NCI-H2029 treated with DMSO at 0.1 percent for 48 hours (cell line): ENCODE data around the gene LONRF2.

Experiments used
- DNase-seq: peaks from one replicate; lab custom pipeline; 2025; lab: John Stamatoyannopoulos, UW

The LONRF2 gene

DNA sequence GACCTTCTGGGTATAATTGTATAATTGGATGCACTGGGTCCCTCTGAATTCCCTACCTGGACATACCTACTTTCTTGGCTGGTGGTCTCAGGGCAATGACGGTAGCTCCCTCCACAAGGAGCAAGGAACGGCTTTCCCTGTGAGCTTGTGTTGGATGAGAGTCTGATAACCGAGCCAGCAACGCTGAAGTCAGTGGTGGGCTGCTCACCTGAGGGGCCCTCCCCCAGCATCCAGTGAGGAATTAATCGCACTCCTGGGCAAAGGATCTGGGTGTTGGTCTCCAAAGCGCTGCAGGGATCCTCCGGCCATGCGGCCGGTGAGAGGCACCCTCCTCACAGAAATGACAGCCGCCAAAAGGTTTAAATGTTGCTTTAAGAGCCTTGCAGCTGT, 47.1 kb downstream of the LONRF2 start:
- no peak for DNase-seq

DNA sequence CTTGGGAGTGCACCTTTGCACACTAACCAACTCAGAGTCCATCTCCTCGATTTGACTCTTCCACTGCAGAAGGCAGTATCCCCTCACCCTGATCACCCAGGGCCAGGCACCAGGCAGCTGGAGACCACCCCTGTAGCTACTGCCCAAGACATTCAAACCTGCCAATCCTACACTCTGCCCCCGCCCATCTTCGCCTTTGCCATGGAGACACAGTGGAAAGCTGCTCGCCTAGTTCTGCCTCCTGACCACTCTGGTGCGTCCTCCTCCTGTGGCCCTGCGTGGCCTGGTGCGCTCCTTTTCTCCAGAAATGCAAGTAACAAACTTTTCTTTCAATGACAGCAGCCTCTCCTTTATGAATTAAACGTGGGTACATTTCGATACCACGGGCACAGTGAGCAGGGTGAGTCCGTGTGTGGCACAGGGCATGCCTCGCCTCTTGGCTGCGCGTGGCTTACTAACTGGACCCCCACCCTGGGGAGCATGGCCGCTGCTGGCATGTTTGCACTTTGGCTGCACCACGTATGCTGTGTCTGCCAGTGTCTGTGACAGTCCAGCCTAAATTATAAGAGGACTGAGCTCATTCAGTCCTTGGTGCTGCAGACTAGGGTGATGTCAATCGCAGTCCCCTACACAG, 47.6 kb downstream of the LONRF2 start:
- DNase-seq: no peak

DNA sequence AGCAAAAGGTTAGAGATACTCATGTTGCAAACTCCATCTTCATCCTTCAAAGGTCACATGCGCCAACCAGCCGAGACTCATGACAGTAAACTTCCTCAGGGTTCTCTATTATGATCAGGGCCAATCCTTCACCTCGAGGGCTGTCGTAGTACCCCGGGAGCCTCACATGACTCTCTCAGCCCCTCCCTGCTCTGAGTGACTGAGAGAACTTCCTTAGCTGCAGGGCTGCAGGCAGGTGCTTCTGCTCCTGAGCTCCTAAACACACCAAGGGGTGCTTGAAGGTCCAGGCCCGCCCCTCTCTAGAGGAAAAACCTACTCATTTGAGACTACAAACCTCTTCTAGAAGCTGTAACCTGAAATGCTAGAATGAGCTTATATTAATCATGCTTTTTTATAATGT, 48.2 kb downstream of the LONRF2 start:
- no peak for DNase-seq

DNA sequence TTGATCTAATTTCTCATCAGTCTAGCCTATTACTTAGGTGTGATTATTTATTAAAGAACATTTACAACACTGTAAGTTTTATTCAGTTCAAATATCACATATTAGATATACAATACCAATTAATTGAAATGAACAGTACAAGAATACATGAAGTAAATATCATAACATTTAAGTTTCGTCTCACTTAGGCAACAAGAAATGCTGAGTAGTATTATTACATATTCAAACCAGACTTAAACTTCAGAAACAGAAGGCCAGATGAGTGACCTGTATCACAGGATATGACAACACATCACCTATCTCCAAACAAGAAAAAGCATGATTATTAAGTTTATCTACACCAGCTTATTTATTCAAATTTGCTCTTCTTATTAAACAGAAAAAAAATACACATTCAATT, 48.9 kb downstream of the LONRF2 start:
- no peak for DNase-seq

DNA sequence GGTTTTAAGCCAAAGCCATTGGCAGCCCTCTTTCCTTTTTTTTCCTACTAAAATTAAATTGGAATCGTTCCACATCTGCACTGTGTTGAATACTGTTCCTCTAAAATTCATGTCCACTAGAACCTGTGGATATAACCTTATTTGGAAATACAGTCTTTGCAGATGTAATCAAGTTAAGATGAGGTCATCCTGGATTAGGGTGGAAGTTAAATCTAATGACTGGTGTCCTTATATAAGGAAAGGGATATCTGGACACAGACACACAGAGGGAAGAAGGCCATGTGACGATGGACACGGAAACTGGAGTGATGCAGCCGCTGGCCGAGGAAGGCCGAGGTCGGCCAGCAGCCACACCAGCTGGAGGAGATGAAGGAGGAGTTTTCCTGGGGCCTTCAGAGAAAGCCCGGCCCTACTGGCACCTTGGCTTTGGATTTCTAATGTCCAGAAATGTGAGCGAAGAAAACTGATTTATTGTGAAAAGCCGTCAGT, 49.4 kb downstream of the LONRF2 start:
- DNase-seq: no peak

DNA sequence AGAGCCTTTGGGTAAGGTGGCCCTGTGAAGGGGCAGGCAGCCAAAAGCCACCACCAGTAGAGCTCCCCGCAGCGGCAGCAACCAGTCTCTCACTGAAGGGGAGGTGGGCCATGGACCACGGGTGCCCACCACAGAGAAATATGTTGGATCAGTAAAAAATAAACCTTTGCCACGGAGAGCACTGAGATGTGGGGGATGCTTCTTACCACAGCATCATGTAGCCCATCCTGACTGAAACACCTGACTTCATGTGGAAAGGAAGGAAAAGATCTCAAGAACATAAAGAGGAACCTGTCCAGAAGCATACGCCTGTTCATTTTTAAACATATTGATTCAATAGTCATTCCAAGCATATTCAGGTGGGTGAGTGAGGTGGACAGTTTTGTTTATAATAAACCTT, 51.1 kb downstream of the LONRF2 start:
- DNase-seq: no peak

DNA sequence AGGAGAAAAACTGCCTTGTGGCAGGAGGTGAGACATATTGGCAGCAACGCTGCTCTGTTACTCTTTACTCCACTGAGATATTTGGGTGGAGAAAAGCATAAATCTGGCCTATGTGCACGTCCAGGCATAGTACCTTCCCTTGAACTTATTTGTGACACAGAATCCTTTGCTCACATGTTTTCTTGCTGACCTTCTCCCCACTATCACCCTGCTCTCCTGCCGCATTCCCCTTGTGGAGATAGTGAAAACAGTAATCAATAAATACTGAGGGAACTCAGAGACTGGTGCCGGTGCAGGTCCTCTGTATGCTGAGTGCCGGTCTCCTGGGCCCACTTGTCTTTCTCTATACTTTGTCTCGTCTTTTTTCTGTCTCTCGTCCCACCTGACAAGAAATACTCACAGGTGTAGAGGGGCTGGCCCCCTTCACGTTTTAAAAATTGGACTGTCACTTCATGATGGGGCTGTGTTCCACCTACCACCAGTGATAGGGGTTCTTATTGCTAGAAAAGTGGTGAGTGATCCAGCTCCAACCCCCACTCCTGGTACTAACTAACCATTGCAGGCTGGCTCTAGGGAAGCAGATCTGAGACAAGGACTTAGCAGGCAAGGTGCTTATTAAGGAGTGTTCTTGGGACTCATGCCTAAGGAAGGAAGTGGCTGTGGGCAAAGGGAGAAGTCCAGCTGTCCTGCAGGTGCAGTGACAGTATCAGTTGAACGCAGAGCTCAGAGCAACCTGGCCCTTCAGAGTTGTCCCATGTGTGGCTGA, 51.7 kb downstream of the LONRF2 start:
- no peak for DNase-seq

DNA sequence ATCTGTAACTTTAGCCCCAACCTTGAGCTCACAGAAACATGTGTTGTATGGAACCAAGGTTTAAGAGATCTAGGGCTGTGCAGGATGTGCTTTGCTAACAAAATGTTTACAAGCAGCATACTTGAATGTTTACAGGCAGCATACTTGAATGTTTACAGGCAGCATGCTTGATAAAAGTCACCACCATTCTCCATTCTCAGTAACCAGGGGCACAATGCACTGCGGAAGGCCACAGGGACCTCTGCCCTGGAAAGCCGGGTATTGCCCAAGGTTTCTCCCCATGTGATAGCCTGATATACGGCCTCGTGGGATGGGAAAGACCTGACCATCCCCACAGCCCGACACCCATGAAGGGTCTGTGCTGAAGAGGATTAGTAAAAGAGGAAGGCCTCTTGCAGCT, 52.4 kb downstream of the LONRF2 start:
- DNase-seq: no peak

DNA sequence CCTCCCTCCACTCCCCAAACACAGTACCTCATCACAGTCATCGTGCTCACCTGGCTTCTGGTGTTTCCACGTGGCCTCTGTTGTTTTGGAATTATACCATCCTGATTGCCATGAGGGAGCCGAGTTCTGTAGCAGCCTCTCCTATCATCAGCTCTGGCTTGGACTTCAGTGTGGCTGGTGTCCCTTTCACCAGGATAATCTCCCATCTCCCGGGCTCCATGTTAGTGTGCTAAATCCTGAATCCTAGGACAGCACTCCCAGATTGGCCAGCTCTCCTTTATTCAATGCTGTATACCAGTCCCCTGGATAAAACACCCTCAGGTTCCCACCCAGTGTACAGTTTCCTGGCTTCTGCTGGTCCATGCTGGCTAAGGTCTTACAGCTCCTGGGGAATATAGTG, 53.3 kb downstream of the LONRF2 start:
- DNase-seq: no peak

DNA sequence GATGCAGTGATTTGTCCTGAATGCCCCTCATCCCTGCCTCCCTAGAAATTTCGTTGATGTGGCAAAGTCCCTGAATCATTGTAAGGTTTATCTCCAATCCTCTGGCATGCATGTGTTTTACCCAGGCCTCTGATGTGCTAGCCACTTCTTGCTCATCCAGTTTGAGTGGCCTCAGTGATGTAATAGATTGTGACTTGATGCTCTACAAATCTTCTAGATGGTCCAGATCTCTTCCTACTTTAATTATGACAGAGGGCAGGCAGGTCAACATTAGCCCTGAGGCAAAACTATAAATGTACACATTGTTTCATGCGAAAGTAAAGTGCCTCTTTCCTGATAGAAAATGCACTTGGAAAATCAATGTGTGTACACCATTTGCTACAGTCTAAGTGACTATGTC, 54.5 kb downstream of the LONRF2 start:
- no peak for DNase-seq

DNA sequence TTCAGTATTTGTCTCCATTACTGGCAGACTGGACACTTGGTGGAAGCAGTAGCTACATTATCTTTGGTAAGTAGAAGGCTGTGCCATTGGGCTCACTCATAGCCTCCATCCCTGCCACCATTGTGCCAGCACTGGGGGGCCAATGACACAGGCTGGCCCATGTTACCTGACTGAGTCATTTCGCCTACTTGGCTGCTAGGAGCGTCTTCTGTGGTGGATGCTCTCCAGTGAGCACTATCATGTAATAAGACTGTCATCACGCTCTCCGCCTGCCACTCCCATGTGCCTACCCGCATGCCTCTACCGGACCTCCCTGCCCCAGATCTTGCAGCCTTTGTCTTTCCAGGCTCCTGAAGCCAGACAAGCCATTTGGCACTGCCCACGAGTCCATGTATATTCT, 56.2 kb downstream of the LONRF2 start:
- no peak for DNase-seq

DNA sequence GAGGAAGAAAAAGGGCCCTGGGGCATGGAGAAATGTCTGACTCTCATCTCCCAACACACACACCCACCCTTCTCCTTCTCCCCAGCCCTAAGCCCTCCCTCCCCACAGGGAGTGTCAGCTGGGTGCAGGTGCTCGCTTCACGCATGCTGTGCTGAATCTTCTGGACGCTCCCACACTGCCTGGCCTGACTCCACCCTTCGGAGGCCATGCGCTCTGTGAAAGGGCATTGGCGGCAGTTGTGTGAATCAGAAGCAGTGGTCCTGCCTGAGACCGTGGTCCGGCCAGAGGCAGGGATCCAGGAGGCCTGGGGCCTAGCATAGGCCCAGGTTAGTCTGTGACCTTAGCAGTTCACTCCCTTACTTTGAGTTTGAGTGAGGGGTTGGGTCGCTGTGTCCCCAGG, 57.1 kb downstream of the LONRF2 start:
- DNase-seq: no peak

DNA sequence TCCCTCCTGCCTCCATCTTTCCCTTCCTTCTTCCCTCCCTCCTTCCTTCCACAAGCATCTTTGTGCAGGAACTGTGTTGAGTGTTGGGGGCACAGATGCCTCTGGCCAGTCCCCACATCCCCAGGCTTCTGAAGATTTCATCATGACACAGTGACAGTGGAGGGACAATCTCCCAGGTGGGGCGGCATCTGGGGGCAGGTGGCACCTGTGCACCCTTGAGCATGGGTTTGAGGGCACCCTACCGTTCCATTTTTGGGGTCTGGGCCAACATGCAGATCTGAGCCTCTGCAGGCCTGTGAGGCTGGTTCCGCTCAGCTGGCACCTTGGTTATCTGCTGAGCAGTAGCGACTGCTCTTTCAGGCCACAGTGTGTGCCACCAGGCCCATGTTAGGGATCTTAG, 57.6 kb downstream of the LONRF2 start:
- no peak for DNase-seq

DNA sequence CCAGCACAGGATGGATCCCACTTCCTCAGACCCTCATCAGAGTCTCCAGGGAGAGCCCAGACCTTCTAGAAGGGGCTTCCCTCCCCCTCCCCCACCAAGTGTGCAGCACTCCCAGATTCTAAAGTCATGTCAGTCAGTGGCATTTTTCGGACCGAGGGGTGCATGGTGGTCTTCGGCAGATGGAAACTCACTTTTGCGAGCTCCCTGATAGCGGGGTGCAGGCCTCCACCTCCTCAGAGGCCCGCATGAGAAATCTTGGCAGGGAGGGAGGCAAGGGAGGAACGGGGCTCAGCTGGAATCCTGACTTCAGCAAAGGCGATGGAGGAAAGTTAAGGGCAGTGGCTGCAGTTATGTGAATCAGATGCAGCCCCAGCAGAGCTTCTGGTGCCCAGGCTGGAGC, 58.2 kb downstream of the LONRF2 start:
- no peak for DNase-seq

DNA sequence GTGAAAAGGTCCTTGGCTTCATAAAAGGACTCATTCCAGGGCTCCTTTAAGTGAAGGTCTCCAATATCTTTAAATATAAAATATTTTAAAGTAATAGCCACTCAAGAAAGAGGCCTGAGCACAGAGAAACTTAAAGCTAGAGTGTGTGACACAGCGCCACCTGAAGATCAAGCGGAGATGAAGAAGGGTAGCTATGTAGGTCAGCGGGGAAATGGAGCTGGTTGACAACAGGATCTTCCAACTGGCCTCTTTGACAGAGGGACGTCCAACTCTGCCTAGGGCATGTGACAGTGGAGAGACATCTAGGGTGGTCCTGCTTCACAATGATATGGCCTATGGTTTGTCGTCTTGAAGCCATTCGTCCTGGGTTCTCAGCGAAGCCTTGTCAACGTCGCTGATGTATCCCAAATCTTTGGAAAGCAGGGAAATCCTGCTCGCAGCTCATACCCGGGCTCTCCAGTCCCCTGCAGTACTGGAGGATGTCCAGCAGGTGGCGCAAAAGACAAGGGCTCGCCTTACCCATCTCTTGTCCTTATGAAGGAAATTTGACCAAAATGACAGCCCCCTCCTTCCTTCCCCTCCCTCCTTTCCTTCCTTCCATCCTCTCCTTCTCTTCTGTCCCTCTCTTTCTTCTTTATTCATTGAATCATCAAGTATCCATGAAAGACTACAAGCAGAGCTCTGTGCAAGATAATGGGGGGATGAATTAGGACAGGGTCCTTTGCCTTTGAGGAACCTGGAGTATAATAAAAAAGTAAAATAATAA, 59.6 kb downstream of the LONRF2 start:
- DNase-seq: no peak

DNA sequence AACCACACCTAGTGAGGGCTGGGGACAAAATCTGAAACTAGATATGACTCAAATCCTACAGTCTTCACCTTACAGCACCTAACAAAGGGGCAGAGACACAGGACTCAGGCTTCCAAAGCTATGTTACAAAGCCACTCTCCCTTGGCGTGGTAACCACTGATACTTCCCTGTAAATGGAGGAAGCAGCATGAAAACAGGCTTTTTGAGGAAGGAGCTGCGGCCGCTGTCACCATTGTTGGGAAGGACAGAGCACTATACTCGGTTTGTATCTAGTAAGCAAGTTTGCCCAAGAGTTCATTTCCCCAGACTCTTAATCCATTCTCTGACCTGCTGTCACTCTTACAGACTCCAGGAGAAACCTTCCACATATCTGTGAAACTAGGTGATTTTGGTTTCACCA, 60.3 kb downstream of the LONRF2 start:
- no peak for DNase-seq

DNA sequence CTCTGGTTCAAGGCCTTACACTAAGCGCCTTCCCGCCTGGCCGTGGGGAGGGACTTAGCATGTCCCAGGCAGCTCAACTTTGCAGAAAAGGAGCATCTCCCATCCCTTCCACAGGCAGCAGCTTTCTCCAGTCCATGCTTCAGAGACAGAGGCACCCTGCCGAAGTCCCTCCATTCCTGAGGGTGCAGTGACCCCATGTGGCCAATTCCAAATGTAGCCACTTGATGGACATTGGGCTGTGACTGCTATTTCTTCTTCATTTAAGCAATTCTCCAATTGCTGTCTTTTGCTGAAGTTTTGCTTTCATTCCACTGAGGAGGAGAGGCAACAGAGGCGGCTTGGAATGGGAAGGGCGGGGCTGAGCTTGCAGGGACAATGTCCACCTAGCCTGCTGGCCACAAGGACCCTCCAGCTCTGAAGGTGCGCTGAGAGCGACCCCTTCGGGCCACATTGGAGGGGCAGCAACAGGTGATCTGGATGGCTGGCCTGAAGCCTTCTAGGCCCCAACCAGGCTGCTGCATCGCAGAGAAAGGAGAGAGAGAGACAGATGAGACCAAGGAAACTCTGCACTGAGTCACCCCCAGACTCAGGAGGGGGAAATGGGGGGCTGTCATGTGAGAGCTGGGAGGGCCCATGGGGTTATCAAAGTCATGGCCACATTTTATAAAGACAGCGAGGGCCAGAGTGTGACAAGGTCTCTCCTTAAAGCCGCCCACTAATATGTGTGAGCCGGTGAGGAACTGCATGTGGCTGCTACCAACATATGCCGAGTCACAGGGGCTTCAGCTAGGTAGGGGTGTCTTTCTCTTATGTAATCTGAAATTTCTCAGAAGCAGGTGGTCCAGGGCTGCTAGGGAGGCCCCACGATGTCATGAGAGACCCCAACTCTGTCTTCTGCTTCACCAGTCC, 61.3 kb downstream of the LONRF2 start:
- DNase-seq: no peak

DNA sequence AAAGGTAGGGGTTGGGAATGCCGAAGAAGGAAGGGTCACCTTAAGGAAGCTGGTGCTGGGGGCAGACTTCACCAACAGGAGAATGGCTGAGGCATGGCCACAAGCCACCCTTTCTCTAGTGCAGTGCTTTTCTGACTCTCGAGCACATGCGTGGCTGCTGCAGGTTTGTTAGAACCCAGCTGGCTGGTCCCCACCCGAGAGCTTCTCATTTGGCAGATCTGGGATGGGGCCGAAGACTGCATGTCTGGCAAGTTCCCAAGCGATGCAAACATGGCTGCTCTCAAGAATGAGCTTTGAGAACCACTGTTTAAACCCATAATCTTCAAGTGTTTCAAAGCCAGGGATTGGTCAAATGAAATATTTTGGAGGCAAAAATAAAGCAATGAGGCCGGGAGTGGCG, 63.2 kb downstream of the LONRF2 start:
- no peak for DNase-seq

DNA sequence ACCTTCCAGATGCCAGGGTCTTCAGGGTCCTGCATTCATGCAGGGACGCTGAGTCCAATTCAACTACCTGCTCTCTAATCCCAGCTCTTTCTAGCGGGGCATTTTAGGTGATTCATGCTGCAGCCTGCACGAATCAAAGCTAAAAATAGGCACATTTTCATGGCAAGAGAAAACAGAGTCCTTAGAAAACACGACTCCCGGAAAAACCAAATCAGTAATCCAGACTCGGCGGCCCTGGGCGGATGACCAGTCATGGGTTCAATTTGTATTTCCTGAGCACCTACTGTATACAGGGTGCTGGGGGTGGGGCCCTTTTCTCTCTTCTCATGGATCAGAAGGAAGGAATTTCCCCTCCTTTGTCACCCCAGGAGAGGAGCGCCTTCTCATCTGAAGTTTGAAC, 64.4 kb downstream of the LONRF2 start:
- DNase-seq: no peak

DNA sequence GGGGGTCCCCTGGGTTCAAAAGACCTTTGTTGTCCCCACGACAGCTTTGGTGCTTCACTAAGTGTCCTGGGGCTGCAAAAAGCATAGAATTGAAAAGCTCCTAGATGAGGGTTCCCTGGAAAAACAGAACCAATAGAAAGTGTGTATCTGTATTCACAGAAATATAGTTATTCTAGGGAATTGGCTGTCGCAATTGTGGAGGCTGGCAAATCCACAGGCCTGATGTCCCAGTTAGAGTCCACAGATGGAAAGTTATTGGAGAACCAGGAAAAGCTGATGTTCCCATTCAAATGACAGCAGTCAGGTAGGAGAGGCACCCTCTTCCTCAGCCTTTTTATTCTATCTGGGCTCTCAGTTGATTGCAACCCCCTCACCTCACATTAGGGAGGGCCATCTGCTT, 65.5 kb downstream of the LONRF2 start:
- no peak for DNase-seq

DNA sequence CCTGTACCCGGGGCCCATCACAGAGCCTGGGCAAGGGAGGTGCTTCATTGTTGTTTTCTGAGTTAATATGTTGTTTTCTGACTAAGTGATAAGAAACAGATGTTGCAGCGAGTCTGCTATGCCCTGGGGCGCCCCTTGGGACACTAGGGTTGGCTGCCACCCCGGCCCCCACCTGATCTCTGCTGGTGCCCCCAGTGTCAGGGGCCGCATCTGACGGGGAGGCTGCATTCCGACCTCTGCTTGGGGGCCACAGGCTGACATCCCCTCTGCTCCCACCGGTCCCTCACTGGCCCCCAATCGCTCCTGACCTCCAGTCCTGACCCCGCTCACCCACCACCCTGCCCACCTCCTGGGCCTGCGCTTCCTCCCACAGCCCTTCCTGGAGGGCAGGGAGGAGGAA, 65.9 kb downstream of the LONRF2 start:
- DNase-seq: no peak

DNA sequence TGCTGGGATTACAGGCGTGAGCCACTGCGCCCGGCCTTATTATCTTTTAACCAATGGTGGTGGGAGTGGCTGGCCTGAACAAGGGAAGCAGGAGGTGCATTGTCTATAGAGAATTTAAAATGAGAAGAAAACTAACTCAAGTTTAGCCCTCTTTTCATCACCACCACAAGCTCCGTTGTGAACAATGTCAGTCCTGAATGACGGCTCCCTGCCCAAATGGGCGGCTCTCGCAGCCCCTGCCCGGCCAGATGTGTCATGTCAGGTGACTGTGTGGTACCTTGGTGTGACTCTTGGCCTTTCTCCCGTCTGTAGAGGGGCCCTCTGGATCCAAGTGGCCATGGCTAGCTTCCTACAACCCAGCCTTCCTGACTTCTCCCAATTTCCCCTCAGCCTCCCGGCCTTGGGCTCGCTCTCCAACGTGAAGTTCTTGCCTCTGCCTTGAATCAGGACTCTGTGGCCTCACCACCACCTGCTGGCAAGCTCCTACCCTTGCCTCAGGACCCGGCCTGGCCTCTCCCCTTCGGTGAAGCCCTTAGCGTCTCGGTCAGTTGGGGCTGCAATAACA, 67.6 kb downstream of the LONRF2 start:
- no peak for DNase-seq
